ENCODE data around the gene BRD2. TPM values are rescaled to one million over a fixed set of nuclear protein-coding genes. Genes with fewer than 3 reads are reported as not detected.

Gene BRD2
- total RNA-seq, 1 experiment from 2014 or later = 133 TPM

- peak; percentile 82 for DNase-seq (ENCODE audit: extremely low read depth, low read depth)
These were observed 2.2 kb downstream of the BRD2 start for GRCh38 chr6:32970413-32971241.

GRCh38 chr6:32971242-32971580 lies 2.8 kb downstream of the BRD2 start:
- DNase-seq (ENCODE audit: extremely low read depth, low read depth) = no peak

GRCh38 chr6:32971581-32972352 lies 3.4 kb downstream of the BRD2 start:
- DNase-seq (ENCODE audit: extremely low read depth, low read depth) = peak; percentile 99

- DNase-seq (ENCODE audit: extremely low read depth, low read depth) = no peak
These were observed 4.2 kb downstream of the BRD2 start for GRCh38 chr6:32972353-32973143.

- DNase-seq (ENCODE audit: extremely low read depth, low read depth) = no peak
These were observed 5.0 kb downstream of the BRD2 start for GRCh38 chr6:32973144-32974015.

GRCh38 chr6:32974016-32974333 lies 5.6 kb downstream of the BRD2 start:
- no peak for DNase-seq (ENCODE audit: extremely low read depth, low read depth)

GRCh38 chr6:32974541-32975308 lies 6.3 kb downstream of the BRD2 start:
- no peak for DNase-seq (ENCODE audit: extremely low read depth, low read depth)

GRCh38 chr6:32975886-32976285 lies 7.5 kb downstream of the BRD2 start:
- no peak for DNase-seq (ENCODE audit: extremely low read depth, low read depth)

GRCh38 chr6:32976334-32977069 lies 8.1 kb downstream of the BRD2 start:
- DNase-seq (ENCODE audit: extremely low read depth, low read depth) = no peak

- DNase-seq (ENCODE audit: extremely low read depth, low read depth) = no peak
These were observed 9.0 kb downstream of the BRD2 start for GRCh38 chr6:32977272-32977952.

- no peak for DNase-seq (ENCODE audit: extremely low read depth, low read depth)
These were observed 9.5 kb downstream of the BRD2 start for GRCh38 chr6:32977953-32978324.

- DNase-seq (ENCODE audit: extremely low read depth, low read depth) = no peak
These were observed 11.5 kb downstream of the BRD2 start for GRCh38 chr6:32979720-32980487.

GRCh38 chr6:32980488-32981038 lies 12.2 kb downstream of the BRD2 start:
- no peak for DNase-seq (ENCODE audit: extremely low read depth, low read depth)

GRCh38 chr6:32982084-32982701 lies 13.8 kb downstream of the BRD2 start:
- DNase-seq (ENCODE audit: extremely low read depth, low read depth) = no peak

- no peak for DNase-seq (ENCODE audit: extremely low read depth, low read depth)
These were observed 14.5 kb downstream of the BRD2 start for GRCh38 chr6:32982702-32983492.

GRCh38 chr6:32983493-32983848 lies 15.1 kb downstream of the BRD2 start:
- no peak for DNase-seq (ENCODE audit: extremely low read depth, low read depth)
